ENCODE measurements around the gene CAB39L.

Gene CAB39L

DNA sequence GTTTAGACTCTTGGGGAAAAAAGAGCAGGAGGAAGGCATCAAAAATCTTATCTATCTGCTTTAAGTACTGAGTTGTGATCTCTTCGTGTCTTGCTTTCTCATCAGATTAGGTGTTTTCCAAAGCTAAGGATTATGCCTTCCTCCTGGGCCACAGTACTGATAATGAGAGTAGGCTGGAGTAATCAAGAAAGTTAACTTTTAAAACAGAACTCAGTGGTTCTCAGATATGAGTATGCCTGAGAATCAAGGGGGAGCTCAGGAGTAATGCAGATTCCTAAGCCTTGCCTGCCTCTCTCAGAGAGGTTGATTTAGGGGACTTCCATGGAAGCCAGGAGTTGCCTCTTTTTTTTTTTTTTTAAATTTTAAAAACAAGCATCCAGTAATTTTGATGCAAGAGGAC, 172.6 kb downstream of the CAB39L start:
- no peak for DNase-seq

DNA sequence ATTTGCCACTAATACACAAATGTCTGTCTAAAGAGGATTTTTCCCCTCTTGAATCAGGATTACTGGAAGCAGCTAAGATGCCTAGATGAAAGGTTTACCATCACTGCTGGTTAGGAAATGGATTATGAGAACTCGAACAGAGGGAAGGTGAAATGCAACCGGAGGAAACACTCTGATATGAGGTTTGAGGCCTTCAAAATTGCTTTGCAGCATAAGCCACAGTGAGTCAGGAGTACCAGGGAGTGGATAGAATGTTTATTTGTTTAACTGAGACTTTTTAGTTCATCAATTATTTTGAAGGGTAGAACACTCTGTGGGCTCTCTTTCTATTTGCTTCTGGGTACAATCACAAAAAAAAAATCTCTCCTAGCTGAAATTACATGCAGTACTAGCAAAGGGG, 178.0 kb downstream of the CAB39L start:
- no peak for DNase-seq

DNA sequence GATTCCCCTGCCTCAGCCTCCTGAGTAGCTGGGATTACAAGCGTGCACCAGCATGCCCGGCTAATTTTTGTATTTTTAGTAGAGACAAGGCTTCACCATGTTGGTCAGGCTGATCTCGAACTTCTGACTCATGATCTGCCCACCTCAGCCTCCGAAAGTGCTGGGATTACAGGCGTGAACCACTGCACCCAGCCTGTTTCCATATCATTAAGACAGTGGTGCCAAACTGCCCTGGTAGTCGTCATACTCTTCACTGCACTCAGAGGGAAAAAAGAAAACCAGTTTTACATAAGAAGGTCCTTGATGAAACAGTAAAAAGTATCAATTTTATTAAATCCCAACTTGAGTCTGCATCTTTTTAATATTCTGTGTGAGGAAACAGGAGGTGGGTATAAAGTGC, 181.2 kb downstream of the CAB39L start:
- DNase-seq: no peak

DNA sequence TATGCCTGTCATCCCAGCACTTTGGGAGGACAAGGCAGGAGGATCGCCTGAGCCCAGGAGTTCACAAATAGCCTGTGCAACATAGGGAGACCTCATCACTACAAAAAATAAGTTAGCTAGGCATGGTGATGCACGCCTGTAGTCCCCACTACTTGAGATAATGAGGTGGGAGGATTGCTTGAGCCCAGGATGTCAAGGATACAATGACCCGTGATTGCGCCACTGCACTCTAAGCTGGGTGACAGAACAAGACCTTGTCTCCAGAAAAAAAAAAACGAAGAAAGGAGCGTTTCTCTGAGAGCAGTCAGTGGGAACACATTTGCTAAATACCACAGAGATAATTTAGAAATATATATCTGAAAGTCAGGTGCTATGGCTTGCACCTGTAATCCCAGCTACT, 184.3 kb downstream of the CAB39L start:
- no peak for DNase-seq
